Keratinocyte (primary cell): ENCODE data around the gene PRKAG1.

ENCODE experiments used
- EZH2 ChIP-seq: IDR thresholded peaks from one replicate; pipeline ENCODE4 v1.6.1; 2012; ENCODE audit warnings: inconsistent platforms, mild to moderate bottlenecking, low read length, moderate library complexity
- TF ChIP-seq, protein P1 (sequence below), 3 experiments: IDR thresholded peaks in 1 of 3; conservative IDR thresholded peaks in 1 of 3; optimal IDR thresholded peaks in 1 of 3; 2 replicates in 2 of 3; 3 replicates in 1 of 3; pipeline versions ENCODE3 to v1.5.1; 2011; ENCODE audit warnings: low read length in 3 of 3, mild to moderate bottlenecking in 3 of 3, moderate library complexity in 2 of 3, control low read depth in 1 of 3, inconsistent platforms in 1 of 3; ENCODE audit not compliant: insufficient read depth in 2 of 3; ENCODE audit errors: extremely low read depth in 1 of 3

DNA sequence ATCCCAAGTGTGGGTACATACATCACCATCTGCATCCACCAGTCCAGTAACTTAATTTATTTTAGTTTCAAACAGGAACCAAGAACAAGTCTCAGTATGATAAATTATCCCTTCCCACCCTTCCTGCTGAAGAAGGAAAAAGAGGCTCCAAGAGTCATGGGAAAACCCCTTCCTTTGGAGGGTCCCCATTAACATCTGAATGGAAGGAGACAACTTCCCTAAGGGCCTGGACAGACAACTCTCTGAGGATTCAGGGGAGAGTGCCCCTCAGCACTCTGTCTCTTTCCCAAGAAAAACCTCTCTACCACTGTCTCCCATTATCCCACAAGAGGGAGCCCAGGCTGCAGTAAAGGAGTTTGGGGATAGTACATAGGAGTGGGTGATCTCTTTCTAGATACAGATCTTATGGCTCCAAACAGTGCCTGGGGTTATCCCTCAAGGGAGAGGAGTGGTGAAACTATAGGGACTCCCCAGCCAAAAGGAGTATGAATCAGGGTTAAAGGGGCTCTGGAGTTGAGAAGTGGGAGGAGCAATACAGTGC is 53.2 kb downstream of the PRKAG1 start:
- TF ChIP-seq, protein P1, sequence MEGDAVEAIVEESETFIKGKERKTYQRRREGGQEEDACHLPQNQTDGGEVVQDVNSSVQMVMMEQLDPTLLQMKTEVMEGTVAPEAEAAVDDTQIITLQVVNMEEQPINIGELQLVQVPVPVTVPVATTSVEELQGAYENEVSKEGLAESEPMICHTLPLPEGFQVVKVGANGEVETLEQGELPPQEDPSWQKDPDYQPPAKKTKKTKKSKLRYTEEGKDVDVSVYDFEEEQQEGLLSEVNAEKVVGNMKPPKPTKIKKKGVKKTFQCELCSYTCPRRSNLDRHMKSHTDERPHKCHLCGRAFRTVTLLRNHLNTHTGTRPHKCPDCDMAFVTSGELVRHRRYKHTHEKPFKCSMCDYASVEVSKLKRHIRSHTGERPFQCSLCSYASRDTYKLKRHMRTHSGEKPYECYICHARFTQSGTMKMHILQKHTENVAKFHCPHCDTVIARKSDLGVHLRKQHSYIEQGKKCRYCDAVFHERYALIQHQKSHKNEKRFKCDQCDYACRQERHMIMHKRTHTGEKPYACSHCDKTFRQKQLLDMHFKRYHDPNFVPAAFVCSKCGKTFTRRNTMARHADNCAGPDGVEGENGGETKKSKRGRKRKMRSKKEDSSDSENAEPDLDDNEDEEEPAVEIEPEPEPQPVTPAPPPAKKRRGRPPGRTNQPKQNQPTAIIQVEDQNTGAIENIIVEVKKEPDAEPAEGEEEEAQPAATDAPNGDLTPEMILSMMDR (optimal IDR thresholded peaks at IDR 0.05 in 1 of 3, IDR thresholded peaks at IDR 0.05 in 1 of 3, conservative IDR thresholded peaks at IDR 0.05 in 1 of 3; ENCODE audit: extremely low read depth in 1 of 3, insufficient read depth in 2 of 3, low read length in 3 of 3): peak; percentile 30 to 44 (median 37)
- TF ChIP-seq EZH2: no peak
